Right cardiac atrium (tissue), 5 donors: Measurements from ENCODE around the gene PLEKHA6. TPM values are rescaled to one million over a fixed set of nuclear protein-coding genes. Genes with fewer than 3 reads are reported as not detected.

Experiments used
- ATAC-seq, 2 donors: fragments of 200-7000 bp; cut with Tn5 transposase; one replicate each; pipeline versions ENCODE4 v1.8.0 to v1.9.1; 2020; ENCODE audit warnings: moderate library complexity in 2 of 2, mild to moderate bottlenecking in 1 of 2
- DNase-seq, 3 donors: peaks; one replicate each; pipeline ENCODE4 v3.0.0-alpha.2; 2020
- H3K27ac ChIP-seq: one replicate; pipeline ENCODE4 v1.5.1; 2013; ENCODE audit warnings: mild to moderate bottlenecking, low read length, control low read depth, moderate library complexity
- H3K27me3 ChIP-seq: one replicate; pipeline ENCODE4 v1.6.1; 2013; ENCODE audit not compliant: control insufficient read depth, insufficient read depth
- H3K4me1 ChIP-seq: one replicate; pipeline ENCODE4 v1.6.1; 2013; ENCODE audit warnings: low read length; ENCODE audit not compliant: control insufficient read depth, insufficient read depth
- H3K4me3 ChIP-seq: one replicate; pipeline ENCODE4 v1.5.1; 2013; ENCODE audit warnings: low read length, control low read depth
- H3K9me3 ChIP-seq: one replicate; pipeline ENCODE4 v1.6.1; 2013; ENCODE audit warnings: low read length; ENCODE audit not compliant: control insufficient read depth
- WGBS: extraction: QIAGEN DNeasy Blood & Tissue Kit; methylation state at CpG from one replicate; pipeline ENCODE4 v1.1.7; 2013; 5-methylcytosine and 5-hydroxymethylcytosine counted together
- intact Hi-C, 4 donors: fragments of 100-400 bp; cut with DNase I; formaldehyde crosslinking; loops; one replicate each; pipeline versions ENCODE4 v1.11.0 to v1.14.0; 2022 to 2023
- polyA plus RNA-seq: library from polyadenylated mRNA; stranded (reverse); fragments of 200-250 nt; gene quantifications from one replicate; pipeline ENCODE4 v1.2.3, GENCODE V29; 2013
- total RNA-seq, 4 donors: library from RNA; stranded (reverse); fragmentation: NEBNext Ultra II Directional; extraction: Animal tissue kit (Norgen Biotek cat#: 25700); gene quantifications; one replicate each; pipeline ENCODE4 v1.2.1, GENCODE V29; 2021
- donor health status: healthy with polysubstance abuse.
- donor health status: DM: no; HTN: yes; CAD: no.
- donor health status: DM: no; HTN: no; CAD: no.
- donor health status: DM: no; HTN: yes; CAD: no; lungs with severe emphysema.
- donor health status: DM: yes; HTN: yes; CAD: no.

PLEKHA6 gene
- total and polyA plus RNA-seq, 5 donors: 17.7 to 55.4 (median 28.9) TPM

GRCh38 chr1:204380293-204380831, 20.6 kb upstream of the PLEKHA6 start:
- DNase-seq (no peak), ATAC-seq (no peak)
- Histone ChIP-seq H3K27ac (no peak overlapping the region), H3K27me3 (no peaks in the 10 kb centered on the region), H3K4me3 (no peak overlapping the region), H3K4me1 (no peaks in the 10 kb centered on the region), H3K9me3 (no peaks in the 10 kb centered on the region)
- intact Hi-C loops: no loop called here
- 75% methylated on average over 8 of the region's 8 CpGs for WGBS

- WGBS: 2% methylated on average over 55 of the region's 55 CpGs
- peak; percentile 50 to 61 for ATAC-seq
- no peaks in the 10 kb centered on the region for H3K27me3 ChIP-seq
- H3K9me3 ChIP-seq: no peaks in the 10 kb centered on the region
- H3K4me3 ChIP-seq: peak overlapping the region; percentile 49
- intact Hi-C loops: loop anchor here in 1 of 4 donors (10.0 kb wide), 1 partner anchor 513 kb away; the partner anchor contains the start of gene SNRPE
- H3K27ac ChIP-seq: no peak overlapping the region
- H3K4me1 ChIP-seq: no peaks in the 10 kb centered on the region
- peak; percentile 34 to 66 (median 65) for DNase-seq
Measured at GRCh38 chr1:204377800-204378668, 18.3 kb upstream of the PLEKHA6 start.

GRCh38 chr1:204376919-204377799, 17.4 kb upstream of the PLEKHA6 start:
- no peaks in the 10 kb centered on the region for H3K9me3 ChIP-seq
- WGBS: 63% methylated on average over 28 of the region's 28 CpGs
- intact Hi-C loops: loop anchor here in 1 of 4 donors (10.0 kb wide), 1 partner anchor 512 kb away; the partner anchor contains the start of gene SNRPE
- H3K4me1 ChIP-seq: no peaks in the 10 kb centered on the region
- H3K4me3 ChIP-seq: peak overlapping the region; percentile 49
- no peak overlapping the region for H3K27ac ChIP-seq
- DNase-seq (peak in 2 of 3 donors; percentile 34 to 53), ATAC-seq (peak; percentile 79 to 80)
- no peaks in the 10 kb centered on the region for H3K27me3 ChIP-seq

GRCh38 chr1:204376465-204376864, 16.7 kb upstream of the PLEKHA6 start:
- intact Hi-C loops: loop anchor here in 1 of 4 donors (10.0 kb wide), 1 partner anchor 512 kb away; the partner anchor contains the start of gene SNRPE
- no peak for ATAC-seq
- no peak for DNase-seq
- H3K27ac ChIP-seq: no peak overlapping the region
- WGBS: 67% methylated on average over 6 of the region's 6 CpGs
- no peaks in the 10 kb centered on the region for H3K4me1 ChIP-seq
- no peaks in the 10 kb centered on the region for H3K27me3 ChIP-seq
- no peak overlapping the region for H3K4me3 ChIP-seq
- no peaks in the 10 kb centered on the region for H3K9me3 ChIP-seq

- ATAC-seq (no peak), DNase-seq (no peak)
- Histone ChIP-seq H3K27ac (no peak overlapping the region), H3K9me3 (no peaks in the 10 kb centered on the region), H3K4me3 (no peak overlapping the region), H3K4me1 (no peaks in the 10 kb centered on the region), H3K27me3 (no peaks in the 10 kb centered on the region)
- intact Hi-C loops: loop anchor here in 1 of 4 donors (10.0 kb wide), 1 partner anchor 509 kb away; the partner anchor contains the start of gene SNRPE
- WGBS: 42% methylated on average over 4 of the region's 4 CpGs
Measured at GRCh38 chr1:204373911-204374310, 14.2 kb upstream of the PLEKHA6 start.

- DNase-seq: no peak
- Histone ChIP-seq H3K4me3 (no peak overlapping the region), H3K4me1 (no peaks in the 10 kb centered on the region), H3K27me3 (no peaks in the 10 kb centered on the region), H3K27ac (no peak overlapping the region), H3K9me3 (no peaks in the 10 kb centered on the region)
- ATAC-seq: no peak
- WGBS: 86% methylated on average over 10 of the region's 10 CpGs
- intact Hi-C loops: loop anchor here in 1 of 4 donors (10.0 kb wide), 1 partner anchor 505 kb away; the partner anchor contains the start of gene SNRPE
Measured at GRCh38 chr1:204370176-204370575, 10.4 kb upstream of the PLEKHA6 start.

GRCh38 chr1:204368996-204369726, 9.4 kb upstream of the PLEKHA6 start:
- intact Hi-C loops: loop anchor here in 1 of 4 donors (5.0 kb wide), 1 partner anchor 207 kb away; no protein-coding TSS in a partner anchor
- Histone ChIP-seq H3K27ac (no peak overlapping the region), H3K4me1 (no peaks in the 10 kb centered on the region), H3K27me3 (no peaks in the 10 kb centered on the region), H3K9me3 (no peaks in the 10 kb centered on the region), H3K4me3 (no peak overlapping the region)
- 57% methylated on average over 13 of the region's 13 CpGs for WGBS
- no peak for DNase-seq
- ATAC-seq: no peak

GRCh38 chr1:204367956-204368355, 8.2 kb upstream of the PLEKHA6 start:
- 56% methylated on average over 10 of the region's 10 CpGs for WGBS
- intact Hi-C loops: loop anchor here in 3 of 4 donors (2.0 to 5.0 kb wide), 3 partner anchors 157 to 206 kb away; no protein-coding TSS in a partner anchor

GRCh38 chr1:204367193-204367858, 7.6 kb upstream of the PLEKHA6 start:
- no peak overlapping the region for H3K4me3 ChIP-seq
- no peaks in the 10 kb centered on the region for H3K27me3 ChIP-seq
- intact Hi-C loops: loop anchor here in 3 of 4 donors (2.0 to 5.0 kb wide), 3 partner anchors 157 to 205 kb away; no protein-coding TSS in a partner anchor
- peak in 1 of 3 donors; percentile 48 for DNase-seq
- no peak for ATAC-seq
- no peaks in the 10 kb centered on the region for H3K9me3 ChIP-seq
- no peak overlapping the region for H3K27ac ChIP-seq
- 59% methylated on average over 16 of the region's 16 CpGs for WGBS
- no peaks in the 10 kb centered on the region for H3K4me1 ChIP-seq

More at GRCh38 chr1:204367956-204368355, 8.2 kb upstream of the PLEKHA6 start:
- Histone ChIP-seq H3K4me3 (no peak overlapping the region), H3K27ac (no peak overlapping the region), H3K27me3 (no peaks in the 10 kb centered on the region), H3K9me3 (no peaks in the 10 kb centered on the region), H3K4me1 (no peaks in the 10 kb centered on the region)
- no peak for ATAC-seq
- DNase-seq: no peak
